ENCODE results near the gene CAMTA1.
"Not testable (repeated sequence)": the region's sequence is repeated elsewhere in the genome, so short reads cannot be mapped to it uniquely, and the experiment has no call there.

Gene CAMTA1

DNA sequence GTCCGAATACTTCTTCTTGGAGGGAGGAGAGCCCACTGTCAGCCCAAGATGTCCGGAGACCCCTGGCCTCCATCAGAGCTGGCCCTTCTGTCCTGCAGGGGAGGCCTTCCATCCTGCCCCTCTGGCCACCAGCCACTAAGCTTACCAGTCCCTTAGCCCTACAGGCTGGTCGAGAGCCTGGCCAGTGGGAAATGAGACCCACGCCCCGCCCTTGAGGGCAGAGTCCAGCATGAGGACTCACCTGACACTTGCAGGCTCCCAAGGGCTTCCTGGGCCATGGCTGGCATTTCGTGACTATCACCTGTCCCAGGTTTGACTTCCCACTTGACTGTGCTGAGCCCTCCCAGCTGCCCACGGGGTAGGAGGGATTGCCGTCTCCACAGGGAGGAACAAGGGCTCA, 624.0 kb downstream of the CAMTA1 start:
- no peak for ATAC-seq
- no peak for TF ChIP-seq POU6F1 (CRISPR knock-in tag; IDR thresholded peaks at IDR 0.05; ENCODE audit: borderline replicate concordance, low read depth)
- no peak for TF ChIP-seq OSR1 (CRISPR knock-in tag; IDR thresholded peaks at IDR 0.05)
- TF ChIP-seq, protein P1, sequence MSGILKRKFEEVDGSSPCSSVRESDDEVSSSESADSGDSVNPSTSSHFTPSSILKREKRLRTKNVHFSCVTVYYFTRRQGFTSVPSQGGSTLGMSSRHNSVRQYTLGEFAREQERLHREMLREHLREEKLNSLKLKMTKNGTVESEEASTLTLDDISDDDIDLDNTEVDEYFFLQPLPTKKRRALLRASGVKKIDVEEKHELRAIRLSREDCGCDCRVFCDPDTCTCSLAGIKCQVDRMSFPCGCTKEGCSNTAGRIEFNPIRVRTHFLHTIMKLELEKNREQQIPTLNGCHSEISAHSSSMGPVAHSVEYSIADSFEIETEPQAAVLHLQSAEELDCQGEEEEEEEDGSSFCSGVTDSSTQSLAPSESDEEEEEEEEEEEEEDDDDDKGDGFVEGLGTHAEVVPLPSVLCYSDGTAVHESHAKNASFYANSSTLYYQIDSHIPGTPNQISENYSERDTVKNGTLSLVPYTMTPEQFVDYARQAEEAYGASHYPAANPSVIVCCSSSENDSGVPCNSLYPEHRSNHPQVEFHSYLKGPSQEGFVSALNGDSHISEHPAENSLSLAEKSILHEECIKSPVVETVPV (CRISPR knock-in tag; IDR thresholded peaks at IDR 0.05) = no peak
- no peak for TF ChIP-seq ARNTL (CRISPR knock-in tag; IDR thresholded peaks at IDR 0.05; ENCODE audit: borderline replicate concordance, low read depth)
- TF ChIP-seq SNAI2 (CRISPR knock-in tag; IDR thresholded peaks at IDR 0.05) = no peak
- no peak for TF ChIP-seq TSHZ2 (CRISPR knock-in tag; IDR thresholded peaks at IDR 0.05)
- TF ChIP-seq TCF4 (CRISPR knock-in tag; IDR thresholded peaks at IDR 0.05; ENCODE audit: borderline replicate concordance) = no peak
- TF ChIP-seq ZFP30 (CRISPR knock-in tag; IDR thresholded peaks at IDR 0.05) = no peak
- no peak for TF ChIP-seq ZC3H10 (CRISPR knock-in tag; IDR thresholded peaks at IDR 0.05)
- TF ChIP-seq ISL1 (CRISPR knock-in tag; IDR thresholded peaks at IDR 0.05) = no peak
- no peak for TF ChIP-seq ZNF70 (CRISPR knock-in tag; IDR thresholded peaks at IDR 0.05)
- no peak for TF ChIP-seq PATZ1 (CRISPR knock-in tag; IDR thresholded peaks at IDR 0.05; ENCODE audit: borderline replicate concordance)
- no peak for TF ChIP-seq TOX (CRISPR knock-in tag; IDR thresholded peaks at IDR 0.05; ENCODE audit: borderline replicate concordance)
- no peak for TF ChIP-seq CSDC2 (CRISPR knock-in tag; IDR thresholded peaks at IDR 0.05)

- ATAC-seq = no peak
- TF ChIP-seq GLIS3 (CRISPR knock-in tag; IDR thresholded peaks at IDR 0.05) = no peak
- no peak for TF ChIP-seq ARNTL (CRISPR knock-in tag; IDR thresholded peaks at IDR 0.05; ENCODE audit: borderline replicate concordance, low read depth)
- TF ChIP-seq OSR1 (CRISPR knock-in tag; IDR thresholded peaks at IDR 0.05) = no peak
- TF ChIP-seq PPARA (CRISPR knock-in tag; IDR thresholded peaks at IDR 0.05; ENCODE audit: borderline replicate concordance) = no peak
- no peak for TF ChIP-seq CSDC2 (CRISPR knock-in tag; IDR thresholded peaks at IDR 0.05)
- TF ChIP-seq, protein P1 (CRISPR knock-in tag; IDR thresholded peaks at IDR 0.05) = no peak
Measured at GRCh38 chr1:7410156-7410555, 624.9 kb downstream of the CAMTA1 start.

- not testable (repeated sequence) for ATAC-seq
Measured at GRCh38 chr1:7417618-7418017, 632.4 kb downstream of the CAMTA1 start.

GRCh38 chr1:7418442-7419080, 633.3 kb downstream of the CAMTA1 start:
- ATAC-seq = no peak
- TF ChIP-seq OSR1 (CRISPR knock-in tag; IDR thresholded peaks at IDR 0.05) = no peak
- TF ChIP-seq PATZ1 (CRISPR knock-in tag; IDR thresholded peaks at IDR 0.05; ENCODE audit: borderline replicate concordance) = no peak
- no peak for TF ChIP-seq ARNTL (CRISPR knock-in tag; IDR thresholded peaks at IDR 0.05; ENCODE audit: borderline replicate concordance, low read depth)
- no peak for TF ChIP-seq TCF4 (CRISPR knock-in tag; IDR thresholded peaks at IDR 0.05; ENCODE audit: borderline replicate concordance)
- TF ChIP-seq ZFP3 (CRISPR knock-in tag; IDR thresholded peaks at IDR 0.05) = no peak
- no peak for TF ChIP-seq SNAI2 (CRISPR knock-in tag; IDR thresholded peaks at IDR 0.05)
- TF ChIP-seq RARB (CRISPR knock-in tag; IDR thresholded peaks at IDR 0.05) = no peak
- no peak for TF ChIP-seq ZNF8 (CRISPR knock-in tag; IDR thresholded peaks at IDR 0.05)
- no peak for TF ChIP-seq POU6F1 (CRISPR knock-in tag; IDR thresholded peaks at IDR 0.05; ENCODE audit: borderline replicate concordance, low read depth)
- no peak for TF ChIP-seq ZNF565 (CRISPR knock-in tag; conservative IDR thresholded peaks at IDR 0.05; ENCODE audit: low read depth)
- TF ChIP-seq, protein P1 (CRISPR knock-in tag; IDR thresholded peaks at IDR 0.05) = no peak
- no peak for TF ChIP-seq PPARA (CRISPR knock-in tag; IDR thresholded peaks at IDR 0.05; ENCODE audit: borderline replicate concordance)
